GM12892 (cell line): ENCODE data around the gene FSIP1.
A peak's percentile ranks its signal among the peaks of the same experiment; 100 is the strongest.

Experiments used
- DNase-seq: peaks from one replicate; pipeline ENCODE4 v3.0.0; 2011; ENCODE audit not compliant: insufficient read length
- FAIRE-seq: peaks from 2 replicates; lab custom pipeline; 2011; peaks lifted over from hg19 to GRCh38; lab: Jason Lieb, UNC
- POLR2A ChIP-seq: IDR thresholded peaks from 2 replicates; pipeline ENCODE4 v1.6.1; 2011; ENCODE audit warnings: low read depth, low read length, control low read depth
- POLR2AphosphoS5 ChIP-seq: IDR thresholded peaks from 2 replicates; pipeline ENCODE4 v1.6.1; 2011; ENCODE audit warnings: low read depth, low read length, control low read depth
- TAF1 ChIP-seq: IDR thresholded peaks from 2 replicates; pipeline ENCODE4 v1.6.1; 2011; ENCODE audit warnings: low read depth, mild to moderate bottlenecking, control low read depth, low read length, borderline replicate concordance

FSIP1 gene

DNA sequence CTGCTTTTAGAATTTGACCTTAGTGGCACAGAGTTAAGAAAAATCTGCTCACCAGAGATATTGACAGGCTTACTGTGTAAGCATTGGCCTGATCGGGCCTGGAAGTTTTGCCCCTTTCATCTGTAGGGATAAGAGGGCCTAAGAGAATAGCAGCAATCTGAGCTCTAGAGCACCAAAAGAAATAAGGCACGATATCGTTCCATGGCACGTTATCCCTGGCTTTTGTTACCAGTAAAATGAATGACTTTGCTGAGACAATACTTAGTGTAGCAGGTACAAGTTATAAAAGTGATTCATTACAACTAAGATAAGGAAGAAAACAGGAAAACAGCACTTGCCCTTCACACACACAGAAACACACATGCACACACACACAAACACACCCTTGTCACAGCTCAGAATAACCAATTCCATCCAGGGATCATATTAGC lies 196.8 kb downstream of the FSIP1 start:
- no peak for FAIRE-seq

DNA sequence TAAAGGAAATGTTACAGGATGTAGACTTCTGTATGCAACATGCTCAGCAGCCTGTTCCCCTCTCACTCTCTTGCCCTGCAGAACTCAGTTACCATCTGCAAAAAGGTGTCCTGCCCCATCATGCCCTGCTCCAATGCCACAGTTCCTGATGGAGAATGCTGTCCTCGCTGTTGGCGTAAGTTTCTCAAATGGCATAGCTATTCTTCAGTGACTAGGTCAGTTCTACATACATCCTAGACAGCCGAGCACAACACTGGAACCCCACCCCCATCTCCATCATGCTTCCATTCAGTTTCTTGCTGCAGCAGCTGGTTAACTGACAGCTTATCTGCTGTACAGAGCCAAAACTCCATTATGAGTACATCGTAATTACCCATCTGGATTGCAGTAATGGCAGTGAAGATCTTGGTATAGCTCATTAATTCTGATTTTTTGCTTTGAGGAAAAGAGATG lies 197.2 kb downstream of the FSIP1 start:
- no peak for FAIRE-seq
- no peak for TF ChIP-seq POLR2A
- no peak for TF ChIP-seq TAF1
- no peak for TF ChIP-seq POLR2AphosphoS5
- DNase-seq, result no peak

More for the DNA sequence above, 196.8 kb downstream of the FSIP1 start:
- no peak for TF ChIP-seq POLR2A
- TF ChIP-seq POLR2AphosphoS5, result no peak
- no peak for DNase-seq

DNA sequence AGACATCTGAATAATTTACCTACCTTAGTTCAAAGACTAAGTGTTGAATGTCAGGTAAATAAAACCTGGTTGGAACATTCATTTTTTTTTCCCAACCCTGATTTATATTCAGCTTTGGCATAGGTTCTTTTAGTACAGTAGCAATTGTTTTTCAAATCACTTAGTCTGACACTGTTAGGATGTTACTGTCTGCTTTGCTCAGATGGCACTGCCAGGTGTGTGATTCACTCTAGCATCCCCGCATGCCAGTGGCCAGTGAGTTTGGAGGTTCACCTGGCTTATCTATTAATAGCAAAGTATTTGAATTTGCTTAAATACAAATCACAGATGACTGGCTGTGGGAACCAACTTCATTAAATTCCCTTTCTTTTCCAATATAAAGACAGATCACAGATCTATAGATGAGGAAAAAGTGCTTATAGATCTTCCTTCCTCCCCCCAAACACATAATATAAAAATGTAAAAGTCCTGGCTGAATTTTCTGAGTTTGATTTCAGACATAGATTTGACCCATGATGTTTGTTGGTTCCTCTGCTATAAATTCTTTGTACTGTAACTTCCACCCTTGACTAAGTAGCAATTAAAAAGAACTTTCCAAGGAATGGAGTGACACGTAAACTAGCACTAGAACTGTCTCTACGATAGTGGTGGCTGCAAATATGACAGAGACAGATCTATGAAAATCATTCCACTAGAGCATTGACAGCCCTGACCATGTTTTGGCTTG lies 197.8 kb downstream of the FSIP1 start:
- TF ChIP-seq POLR2AphosphoS5, result no peak
- no peak for TF ChIP-seq POLR2A
- TF ChIP-seq TAF1, result no peak
- no peak for FAIRE-seq
- no peak for DNase-seq

DNA sequence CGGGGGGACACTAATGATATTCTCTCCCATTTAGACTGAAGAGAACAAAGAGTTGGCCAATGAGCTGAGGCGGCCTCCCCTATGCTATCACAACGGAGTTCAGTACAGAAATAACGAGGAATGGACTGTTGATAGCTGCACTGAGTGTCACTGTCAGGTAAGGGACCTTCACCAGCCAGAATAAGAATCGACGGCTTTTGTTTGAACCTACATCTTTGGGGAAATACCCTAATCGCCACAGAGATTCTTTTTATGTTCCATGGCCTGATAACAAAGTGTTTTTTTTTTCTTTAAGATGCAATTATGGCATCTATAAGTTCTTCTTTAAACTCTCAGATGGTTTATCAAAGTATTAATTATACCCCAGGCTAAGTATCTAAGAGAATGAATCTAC lies 198.4 kb downstream of the FSIP1 start:
- no peak for TF ChIP-seq TAF1
- no peak for TF ChIP-seq POLR2A
- TF ChIP-seq POLR2AphosphoS5, result no peak
- no peak for FAIRE-seq
- no peak for DNase-seq

DNA sequence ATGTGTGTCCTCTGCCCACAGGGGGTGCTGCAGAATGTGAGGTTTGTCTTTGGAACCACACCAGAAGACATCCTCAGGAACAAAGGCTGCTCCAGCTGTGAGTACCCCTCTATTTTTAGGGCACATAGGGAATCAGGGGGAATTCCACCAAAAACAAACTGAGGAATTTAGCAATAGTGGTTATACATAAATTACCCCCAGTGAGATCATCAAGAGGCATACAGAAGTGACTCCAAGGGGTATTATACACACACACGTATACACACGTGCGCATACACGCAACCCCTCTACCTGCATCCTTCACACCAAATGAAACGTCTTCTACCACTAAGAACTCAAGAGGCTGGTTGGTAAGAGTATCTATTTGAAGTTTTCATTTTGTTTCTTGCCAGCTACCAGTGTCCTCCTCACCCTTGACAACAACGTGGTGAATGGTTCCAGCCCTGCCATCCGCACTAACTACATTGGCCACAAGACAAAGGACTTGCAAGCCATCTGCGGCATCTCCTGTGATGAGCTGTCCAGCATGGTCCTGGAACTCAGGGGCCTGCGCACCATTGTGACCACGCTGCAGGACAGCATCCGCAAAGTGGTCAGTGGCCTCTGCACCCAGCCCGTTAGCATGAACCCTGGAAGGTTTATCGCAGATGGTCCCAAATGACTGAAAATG lies 198.9 kb downstream of the FSIP1 start:
- FAIRE-seq (peak; percentile 5), DNase-seq (peak; percentile 16)
- TF ChIP-seq TAF1 (no peak), POLR2A (no peak), POLR2AphosphoS5 (no peak)

DNA sequence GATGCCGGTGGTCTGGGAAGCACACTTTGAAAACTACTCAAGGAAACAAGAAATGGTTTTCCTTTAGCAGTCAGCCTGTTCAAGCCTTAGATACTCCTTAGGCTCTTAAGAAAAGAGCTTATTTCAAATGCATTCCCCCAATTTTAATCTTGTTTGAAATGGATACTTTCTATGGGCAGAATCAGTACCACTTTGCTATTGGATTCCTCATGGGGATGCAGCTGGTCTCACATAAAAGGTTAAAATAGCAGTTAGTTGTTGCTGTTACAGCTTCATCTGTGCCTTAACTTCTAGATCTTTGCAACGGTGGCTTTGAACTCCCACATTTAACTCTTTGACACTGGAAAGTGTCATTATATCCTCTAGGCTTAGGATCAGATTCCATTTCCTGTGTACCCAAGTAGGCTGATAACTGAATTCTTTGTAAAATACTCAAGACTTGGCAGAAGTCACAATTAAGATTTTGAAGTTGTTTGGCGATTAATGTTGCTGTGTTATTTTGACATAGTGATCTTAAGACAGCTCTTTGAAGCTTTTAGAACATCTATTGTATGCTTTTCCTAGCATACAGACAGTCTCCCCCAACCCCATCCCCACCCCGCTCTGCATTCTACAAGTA lies 199.6 kb downstream of the FSIP1 start:
- TF ChIP-seq POLR2AphosphoS5 (no peak), POLR2A (no peak), TAF1 (no peak)
- FAIRE-seq (peak; percentile 14), DNase-seq (no peak)

DNA sequence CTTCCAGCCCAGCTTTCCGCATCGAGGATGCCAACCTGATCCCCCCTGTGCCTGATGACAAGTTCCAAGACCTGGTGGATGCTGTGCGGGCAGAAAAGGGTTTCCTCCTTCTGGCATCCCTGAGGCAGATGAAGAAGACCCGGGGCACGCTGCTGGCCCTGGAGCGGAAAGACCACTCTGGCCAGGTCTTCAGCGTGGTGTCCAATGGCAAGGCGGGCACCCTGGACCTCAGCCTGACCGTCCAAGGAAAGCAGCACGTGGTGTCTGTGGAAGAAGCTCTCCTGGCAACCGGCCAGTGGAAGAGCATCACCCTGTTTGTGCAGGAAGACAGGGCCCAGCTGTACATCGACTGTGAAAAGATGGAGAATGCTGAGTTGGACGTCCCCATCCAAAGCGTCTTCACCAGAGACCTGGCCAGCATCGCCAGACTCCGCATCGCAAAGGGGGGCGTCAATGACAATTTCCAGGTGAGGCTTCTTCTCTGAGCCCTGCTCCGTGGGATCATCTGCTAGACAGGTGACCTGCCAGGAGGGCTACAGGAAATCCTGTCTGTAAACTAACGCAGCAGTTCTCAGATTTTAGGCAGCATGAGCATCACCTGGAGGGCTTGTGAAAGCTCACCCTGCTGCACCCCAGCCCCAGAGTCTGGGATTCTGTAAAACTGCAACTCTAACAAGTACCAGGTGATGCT lies 200.2 kb downstream of the FSIP1 start:
- DNase-seq (no peak), FAIRE-seq (no peak)
- TF ChIP-seq POLR2A, result no peak
- no peak for TF ChIP-seq POLR2AphosphoS5
- no peak for TF ChIP-seq TAF1

DNA sequence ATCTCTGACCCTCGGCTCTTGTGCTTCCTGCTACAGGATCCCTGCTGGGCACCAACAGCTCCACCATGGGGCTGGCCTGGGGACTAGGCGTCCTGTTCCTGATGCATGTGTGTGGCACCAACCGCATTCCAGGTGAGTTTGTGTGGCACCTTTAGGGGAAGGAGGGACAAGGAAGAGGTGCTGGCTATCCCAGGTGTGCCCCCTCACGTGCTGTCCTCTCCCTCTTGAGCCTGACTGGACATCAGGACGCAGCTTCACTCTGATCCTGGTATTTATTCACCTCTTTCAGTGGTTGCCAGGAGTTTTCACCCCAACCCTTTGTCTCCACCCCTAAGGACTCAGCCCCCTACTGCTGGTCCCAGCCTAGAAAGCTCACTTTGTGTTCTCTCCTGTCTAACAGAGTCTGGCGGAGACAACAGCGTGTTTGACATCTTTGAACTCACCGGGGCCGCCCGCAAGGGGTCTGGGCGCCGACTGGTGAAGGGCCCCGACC lies 200.8 kb downstream of the FSIP1 start:
- TF ChIP-seq POLR2A (no peak), POLR2AphosphoS5 (no peak), TAF1 (no peak)
- peak; percentile 11 for DNase-seq
- FAIRE-seq, result no peak

DNA sequence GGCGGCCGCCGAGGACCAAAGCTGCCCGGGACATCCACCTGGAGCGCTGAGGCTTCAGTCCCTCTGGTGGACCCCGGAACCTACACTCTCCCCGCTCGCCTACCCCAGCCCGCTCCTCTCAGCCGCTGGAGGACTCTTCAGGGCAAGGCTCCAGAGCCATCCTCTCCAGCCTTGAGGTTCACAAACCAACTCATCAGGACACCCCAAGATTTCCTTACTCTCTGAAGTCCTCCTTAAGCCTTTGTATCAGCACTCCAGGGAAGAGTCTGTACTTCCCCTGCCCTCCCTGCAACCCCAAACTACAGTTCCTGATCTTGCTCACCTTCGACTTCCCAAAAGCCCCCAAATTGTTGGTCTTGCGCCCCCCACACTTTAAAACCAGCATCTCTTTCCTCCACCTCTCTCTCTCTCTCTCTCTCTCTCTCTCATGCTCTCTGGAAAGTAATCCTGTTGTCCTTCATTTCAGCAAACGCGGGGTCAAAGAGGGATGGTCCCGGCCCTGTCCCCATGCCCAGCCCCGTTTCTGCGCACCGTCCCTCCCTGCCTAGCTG lies 201.3 kb downstream of the FSIP1 start:
- TF ChIP-seq POLR2AphosphoS5 (no peak), TAF1 (no peak), POLR2A (no peak)
- DNase-seq (peak; percentile 6), FAIRE-seq (no peak)

DNA sequence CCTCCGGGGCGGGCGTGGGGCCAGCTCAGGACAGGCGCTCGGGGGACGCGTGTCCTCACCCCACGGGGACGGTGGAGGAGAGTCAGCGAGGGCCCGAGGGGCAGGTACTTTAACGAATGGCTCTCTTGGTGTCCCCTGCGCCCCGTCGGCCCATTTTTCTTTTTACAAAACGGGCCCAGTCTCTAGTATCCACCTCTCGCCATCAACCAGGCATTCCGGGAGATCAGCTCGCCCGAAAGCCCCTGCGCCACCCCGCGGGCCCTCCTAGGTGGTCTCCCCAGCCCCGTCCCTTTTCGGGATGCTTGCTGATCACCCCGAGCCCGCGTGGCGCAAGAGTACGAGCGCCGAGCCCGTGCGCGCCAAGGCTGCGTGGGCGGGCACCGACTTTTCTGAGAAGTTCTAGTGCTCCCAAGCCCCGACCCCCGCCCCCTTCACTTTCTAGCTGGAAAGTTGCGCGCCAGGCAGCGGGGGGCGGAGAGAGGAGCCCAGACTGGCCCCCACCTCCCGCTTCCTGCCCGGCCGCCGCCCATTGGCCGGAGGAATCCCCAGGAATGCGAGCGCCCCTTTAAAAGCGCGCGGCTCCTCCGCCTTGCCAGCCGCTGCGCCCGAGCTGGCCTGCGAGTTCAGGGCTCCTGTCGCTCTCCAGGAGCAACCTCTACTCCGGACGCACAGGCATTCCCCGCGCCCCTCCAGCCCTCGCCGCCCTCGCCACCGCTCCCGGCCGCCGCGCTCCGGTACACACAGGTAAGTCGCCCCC lies 202.0 kb downstream of the FSIP1 start, which contains the start of gene THBS1:
Gene THBS1, plus strand, starts transcription at position 595 of the 757 bp plus-strand sequence. CDS start 779 bp downstream, outside the sequence.
- DNase-seq (no peak), FAIRE-seq (no peak)
- TF ChIP-seq POLR2A (no peak), TAF1 (no peak), POLR2AphosphoS5 (no peak)

DNA sequence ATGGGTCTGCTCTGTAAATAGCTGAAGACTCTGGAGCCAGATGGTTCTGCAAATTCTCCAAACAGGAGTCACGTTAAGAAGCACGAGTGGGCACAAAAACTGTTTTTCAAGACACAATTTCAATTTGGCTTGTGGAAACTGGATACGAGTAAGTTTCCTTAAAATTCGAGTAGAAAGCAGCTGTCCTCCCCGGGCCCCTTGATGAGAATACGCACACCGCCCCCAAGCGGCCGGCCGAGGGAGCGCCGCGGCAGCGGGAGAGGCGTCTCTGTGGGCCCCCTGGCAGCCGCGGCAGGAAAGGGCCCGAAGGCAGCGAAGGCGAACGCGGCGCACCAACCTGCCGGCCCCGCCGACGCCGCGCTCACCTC lies 202.5 kb downstream of the FSIP1 start:
- no peak for TF ChIP-seq POLR2AphosphoS5
- TF ChIP-seq POLR2A, result no peak
- no peak for TF ChIP-seq TAF1
- FAIRE-seq (peak; percentile 40), DNase-seq (peak; percentile 82)
